ENCODE results near the gene XYLT2. TPM values are rescaled to one million over a fixed set of nuclear protein-coding genes. Genes with fewer than 3 reads are reported as not detected.

XYLT2 gene
- total and polyA plus RNA-seq, 2 of the 13 experiments (the other 11 are each of a cell fraction or from before 2014, with no cell fraction given), result 17.0 to 22.1 TPM

DNA sequence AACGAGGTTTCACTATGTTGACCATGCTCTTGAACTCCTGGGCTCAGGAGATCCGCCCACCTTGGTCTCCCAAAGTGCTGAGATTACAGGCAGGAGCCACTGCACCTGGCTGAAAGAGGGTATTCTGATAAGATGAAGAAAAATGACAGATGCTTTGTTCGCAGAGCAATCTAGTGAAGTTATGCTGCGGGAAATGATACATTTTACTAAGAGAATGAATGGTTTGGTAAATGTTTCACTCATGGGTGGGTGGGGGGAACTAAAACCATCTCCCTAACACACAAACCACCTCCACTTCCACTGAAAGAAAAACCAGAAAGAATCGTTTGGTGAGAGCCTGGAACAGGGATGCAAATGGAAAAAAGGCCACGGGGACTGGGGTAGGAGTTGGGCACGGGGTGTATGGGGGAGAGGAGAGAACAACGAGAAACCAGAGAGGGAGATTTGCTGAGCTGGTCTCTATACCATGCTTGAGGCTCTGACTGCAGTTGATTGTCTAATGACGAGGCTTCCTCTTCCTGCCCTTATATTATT is 19.0 kb upstream of the XYLT2 start:
- H3K27me3 ChIP-seq (ENCODE audit: control insufficient read depth in 1 of 2, insufficient read depth in 2 of 2, low read length in 2 of 2), result peaks cover 9 to 36% of the 10 kb centered on the region in 2 experiments; a peak in 3 of 5 replicates
- CTCF ChIA-PET (ENCODE audit: low intra/inter-chr PET ratio, low total read pairs), result no interaction called here
- H3K4me3 ChIP-seq (replicated peaks in 1 of 3; ENCODE audit: insufficient read depth in 1 of 3, low read depth in 2 of 3, low read length in 3 of 3), result no peak overlapping the region
- no peaks in the 10 kb centered on the region for H3K4me1 ChIP-seq (ENCODE audit: insufficient read depth, low read length)
- TF ChIP-seq, protein P1, sequence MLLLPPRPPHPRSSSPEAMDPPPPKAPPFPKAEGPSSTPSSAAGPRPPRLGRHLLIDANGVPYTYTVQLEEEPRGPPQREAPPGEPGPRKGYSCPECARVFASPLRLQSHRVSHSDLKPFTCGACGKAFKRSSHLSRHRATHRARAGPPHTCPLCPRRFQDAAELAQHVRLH (CRISPR knock-in tag; IDR thresholded peaks at IDR 0.05; ENCODE audit: borderline replicate concordance, low read depth), result no peak
- TF ChIP-seq CBX2 (IDR thresholded peaks at IDR 0.05; ENCODE audit: low read depth, low read length) (no peak), CBX2 (CRISPR knock-in tag; IDR thresholded peaks at IDR 0.05; ENCODE audit: low read depth) (no peak), GTF2F1 (IDR thresholded peaks at IDR 0.05; ENCODE audit: low read length) (no peak), ZNF383 (CRISPR knock-in tag; IDR thresholded peaks at IDR 0.05; ENCODE audit: borderline replicate concordance) (no peak)
- TF ChIP-seq, protein P2, sequence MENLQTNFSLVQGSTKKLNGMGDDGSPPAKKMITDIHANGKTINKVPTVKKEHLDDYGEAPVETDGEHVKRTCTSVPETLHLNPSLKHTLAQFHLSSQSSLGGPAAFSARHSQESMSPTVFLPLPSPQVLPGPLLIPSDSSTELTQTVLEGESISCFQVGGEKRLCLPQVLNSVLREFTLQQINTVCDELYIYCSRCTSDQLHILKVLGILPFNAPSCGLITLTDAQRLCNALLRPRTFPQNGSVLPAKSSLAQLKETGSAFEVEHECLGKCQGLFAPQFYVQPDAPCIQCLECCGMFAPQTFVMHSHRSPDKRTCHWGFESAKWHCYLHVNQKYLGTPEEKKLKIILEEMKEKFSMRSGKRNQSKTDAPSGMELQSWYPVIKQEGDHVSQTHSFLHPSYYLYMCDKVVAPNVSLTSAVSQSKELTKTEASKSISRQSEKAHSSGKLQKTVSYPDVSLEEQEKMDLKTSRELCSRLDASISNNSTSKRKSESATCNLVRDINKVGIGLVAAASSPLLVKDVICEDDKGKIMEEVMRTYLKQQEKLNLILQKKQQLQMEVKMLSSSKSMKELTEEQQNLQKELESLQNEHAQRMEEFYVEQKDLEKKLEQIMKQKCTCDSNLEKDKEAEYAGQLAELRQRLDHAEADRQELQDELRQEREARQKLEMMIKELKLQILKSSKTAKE (CRISPR knock-in tag; IDR thresholded peaks at IDR 0.05; ENCODE audit: borderline replicate concordance), result no peak
- TF ChIP-seq, protein P3, sequence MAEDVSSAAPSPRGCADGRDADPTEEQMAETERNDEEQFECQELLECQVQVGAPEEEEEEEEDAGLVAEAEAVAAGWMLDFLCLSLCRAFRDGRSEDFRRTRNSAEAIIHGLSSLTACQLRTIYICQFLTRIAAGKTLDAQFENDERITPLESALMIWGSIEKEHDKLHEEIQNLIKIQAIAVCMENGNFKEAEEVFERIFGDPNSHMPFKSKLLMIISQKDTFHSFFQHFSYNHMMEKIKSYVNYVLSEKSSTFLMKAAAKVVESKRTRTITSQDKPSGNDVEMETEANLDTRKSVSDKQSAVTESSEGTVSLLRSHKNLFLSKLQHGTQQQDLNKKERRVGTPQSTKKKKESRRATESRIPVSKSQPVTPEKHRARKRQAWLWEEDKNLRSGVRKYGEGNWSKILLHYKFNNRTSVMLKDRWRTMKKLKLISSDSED (CRISPR knock-in tag; IDR thresholded peaks at IDR 0.05), result no peak
- no peaks in the 10 kb centered on the region for H3K9me3 ChIP-seq (ENCODE audit: low read length)
- H3K27ac ChIP-seq (ENCODE audit: extremely low read length, insufficient read depth, low read length), result no peak overlapping the region
- BruUV-seq (replicated peaks), result no TSS peak
- in situ Hi-C loops (cut with HindIII; ENCODE audit: extremely low pct_ligation_motif_present, low pct_unique_long_range_greater_than_20kb), result no loop called here
- H3K9ac ChIP-seq (ENCODE audit: insufficient read depth, low read depth, low read length), result no peak overlapping the region
- no peaks in the 10 kb centered on the region for H3K79me2 ChIP-seq (ENCODE audit: insufficient read depth, low read length)
- 23% methylated on average over 9 of the region's 9 CpGs for WGBS (ENCODE audit: low lambda C conversion rate)
- H4K20me1 ChIP-seq (ENCODE audit: insufficient read depth, low read length), result no peaks in the 10 kb centered on the region
- no peak overlapping the region for H3K4me2 ChIP-seq (ENCODE audit: low read depth, low read length)
- intact Hi-C loops (cut with micrococcal nuclease; ENCODE audit: unreplicated experiment), result no loop called here
- ATAC-seq, result no peak
- H3K36me3 ChIP-seq (replicated peaks in 1 of 2; ENCODE audit: control insufficient read depth in 1 of 2, insufficient read depth in 2 of 2, low read length in 2 of 2), result no peaks in the 10 kb centered on the region
- POLR2A ChIA-PET, result no interaction called here
- H2AFZ ChIP-seq (ENCODE audit: low read length), result no peak overlapping the region
- no peak for DNase-seq (ENCODE audit: low spot score)
- FAIRE-seq, result no peak

Measured in HepG2 (cell line).